GM18870 (cell line): ENCODE results near the gene KLHL2.
A peak's percentile ranks its signal among the peaks of the same experiment; 100 is the strongest.

Experiments used
- ATAC-seq: cut with Tn5 transposase; IDR thresholded peaks from one replicate; pipeline ENCODE4 v1.9.1; 2021; ENCODE audit warnings: moderate library complexity; ENCODE audit not compliant: unreplicated experiment

The KLHL2 gene

DNA sequence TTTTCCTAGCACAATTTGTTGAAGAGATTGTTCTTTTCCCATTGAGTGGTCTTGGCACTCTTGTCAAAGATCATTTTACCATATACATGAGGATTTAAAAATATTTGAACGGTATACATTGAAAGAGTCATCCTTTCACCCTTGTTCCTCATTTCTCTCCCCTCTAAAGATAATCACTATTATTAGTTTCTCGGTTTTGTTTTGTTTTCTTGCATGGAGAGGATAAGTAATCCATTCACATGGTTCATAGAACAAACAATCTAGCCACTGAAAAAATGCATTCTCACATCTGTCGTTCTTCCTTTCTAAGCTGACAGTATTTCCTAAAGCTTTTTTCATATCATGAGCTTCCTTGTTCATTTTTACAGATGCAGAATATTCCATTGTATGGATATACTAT, 80.9 kb downstream of the KLHL2 start:
- ATAC-seq = peak; percentile 58

- ATAC-seq = peak; percentile 23
Observed at GRCh38 chr4:165288639-165289422, 81.5 kb downstream of the KLHL2 start.

DNA sequence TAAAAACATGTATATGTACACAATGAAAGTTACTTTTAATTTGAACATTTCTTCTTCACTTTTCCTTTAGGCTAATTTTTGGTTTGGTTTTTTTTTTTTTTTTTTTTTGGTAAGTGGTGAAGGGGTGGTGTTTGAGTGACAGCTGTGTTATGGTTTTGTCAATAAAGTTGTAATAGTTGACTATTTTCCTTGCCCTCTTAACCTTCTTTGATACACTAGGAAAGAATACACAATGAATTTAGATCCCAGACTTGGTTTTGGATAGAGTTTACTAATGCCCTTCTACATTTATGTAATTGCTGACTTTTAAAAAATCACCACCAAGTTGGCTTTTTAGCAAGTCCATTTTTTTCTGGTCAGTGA, 82.0 kb downstream of the KLHL2 start:
- ATAC-seq = no peak

DNA sequence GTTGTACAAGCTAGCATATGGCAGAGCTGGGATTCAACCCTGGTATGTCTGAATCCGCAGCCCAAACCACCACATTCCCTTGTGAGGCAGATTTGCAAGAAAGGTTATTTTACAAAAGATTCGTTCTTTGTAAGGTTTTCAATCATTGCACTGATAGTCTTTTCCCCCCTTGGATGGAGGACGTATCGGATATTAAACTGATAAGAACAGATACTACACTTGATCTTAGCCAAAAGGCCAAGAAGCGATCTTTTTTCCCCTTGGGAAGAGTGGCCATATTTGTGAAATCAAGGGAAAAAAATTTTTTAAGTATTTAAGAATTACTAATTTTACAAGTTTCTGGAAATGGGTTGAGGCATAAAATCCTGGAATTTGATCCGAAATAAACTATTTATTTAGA, 85.7 kb downstream of the KLHL2 start:
- ATAC-seq = no peak

- ATAC-seq = no peak
Observed at GRCh38 chr4:165293927-165294649, 86.7 kb downstream of the KLHL2 start.

GRCh38 chr4:165294907-165295306, 87.5 kb downstream of the KLHL2 start:
- ATAC-seq = peak; percentile 88

- ATAC-seq = no peak
Observed at GRCh38 chr4:165297626-165298025, 90.3 kb downstream of the KLHL2 start.

- no peak for ATAC-seq
Observed at GRCh38 chr4:165299399-165300060, 92.2 kb downstream of the KLHL2 start.

GRCh38 chr4:165301833-165302232, 94.5 kb downstream of the KLHL2 start:
- ATAC-seq = peak; percentile 92

- no peak for ATAC-seq
Observed at GRCh38 chr4:165302658-165303057, 95.3 kb downstream of the KLHL2 start.

GRCh38 chr4:165308166-165308565, 100.8 kb downstream of the KLHL2 start:
- ATAC-seq = no peak

DNA sequence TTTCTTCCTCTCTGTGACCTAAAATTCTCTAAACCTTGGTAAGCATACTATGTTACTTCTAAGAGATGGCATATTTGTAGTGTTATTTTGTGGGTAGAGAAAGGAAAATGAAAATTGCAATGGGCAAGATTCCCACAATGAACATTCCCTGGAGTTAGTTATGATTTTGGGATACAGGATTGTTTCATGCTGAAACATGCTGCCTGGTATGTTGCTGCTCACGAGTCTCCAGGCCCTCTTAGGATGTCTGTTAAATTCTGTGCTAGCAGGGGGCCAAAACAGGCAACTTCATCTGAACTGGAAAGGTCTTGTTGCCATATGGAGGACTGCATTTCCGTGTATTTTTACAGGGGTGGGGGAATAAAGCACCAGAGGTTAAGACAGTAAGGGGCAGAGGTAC, 101.2 kb downstream of the KLHL2 start:
- no peak for ATAC-seq

DNA sequence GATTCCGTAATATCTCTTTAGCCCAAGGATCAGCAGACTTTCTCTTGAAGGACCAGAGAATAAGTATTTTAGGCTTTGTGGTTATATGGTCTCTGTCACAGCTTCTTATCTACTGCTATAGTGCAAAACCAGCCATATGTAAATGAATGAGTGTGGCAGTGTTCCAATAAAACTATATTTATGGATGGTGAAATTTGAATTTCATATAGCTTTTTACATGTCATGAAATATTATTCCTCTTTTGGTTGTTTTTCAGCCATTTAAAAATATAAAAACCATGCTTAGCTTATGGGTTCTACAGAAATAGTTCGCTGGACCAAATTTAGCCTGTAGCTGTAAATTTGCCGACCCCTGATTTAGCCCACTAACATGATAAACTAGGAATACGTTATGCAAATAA, 102.1 kb downstream of the KLHL2 start:
- ATAC-seq = no peak

DNA sequence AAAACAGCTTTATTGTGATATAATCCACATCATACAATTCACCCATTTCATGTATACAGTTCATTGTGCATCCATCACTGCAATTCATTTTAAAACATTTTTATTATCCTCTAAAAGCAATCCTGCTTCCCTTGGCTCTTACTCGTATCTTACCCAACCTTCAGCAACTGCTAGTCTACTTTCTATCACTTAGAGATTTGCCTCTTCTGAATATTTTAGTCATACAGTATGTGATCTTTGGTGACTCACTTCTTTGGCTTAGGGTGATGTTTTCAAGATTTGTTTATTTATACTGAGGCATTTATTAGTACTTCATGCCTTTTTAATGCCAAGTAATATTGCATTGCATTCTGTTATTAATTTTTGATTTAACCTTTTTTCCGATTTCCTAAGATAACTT, 105.1 kb downstream of the KLHL2 start:
- no peak for ATAC-seq

- ATAC-seq = no peak
Observed at GRCh38 chr4:165319030-165319429, 111.7 kb downstream of the KLHL2 start.

DNA sequence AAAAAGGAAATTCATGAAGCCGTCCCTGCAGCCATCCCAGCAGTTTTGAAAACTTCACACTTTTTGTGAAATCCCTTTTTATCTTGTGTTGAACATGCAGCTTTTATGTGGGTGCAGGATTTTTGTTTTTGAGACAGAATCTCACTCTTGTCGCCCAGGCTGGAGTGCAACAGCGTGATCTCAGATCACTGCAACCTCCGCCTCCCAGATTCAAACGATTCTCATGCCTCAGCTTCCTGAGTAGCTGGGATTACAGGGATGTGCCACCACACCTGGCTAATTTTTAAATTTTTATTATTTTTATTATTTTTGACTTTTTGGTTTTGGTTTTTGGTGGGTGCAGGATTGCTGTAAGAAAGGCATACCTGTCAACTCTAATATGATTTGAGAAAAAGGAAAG, 112.1 kb downstream of the KLHL2 start:
- no peak for ATAC-seq

DNA sequence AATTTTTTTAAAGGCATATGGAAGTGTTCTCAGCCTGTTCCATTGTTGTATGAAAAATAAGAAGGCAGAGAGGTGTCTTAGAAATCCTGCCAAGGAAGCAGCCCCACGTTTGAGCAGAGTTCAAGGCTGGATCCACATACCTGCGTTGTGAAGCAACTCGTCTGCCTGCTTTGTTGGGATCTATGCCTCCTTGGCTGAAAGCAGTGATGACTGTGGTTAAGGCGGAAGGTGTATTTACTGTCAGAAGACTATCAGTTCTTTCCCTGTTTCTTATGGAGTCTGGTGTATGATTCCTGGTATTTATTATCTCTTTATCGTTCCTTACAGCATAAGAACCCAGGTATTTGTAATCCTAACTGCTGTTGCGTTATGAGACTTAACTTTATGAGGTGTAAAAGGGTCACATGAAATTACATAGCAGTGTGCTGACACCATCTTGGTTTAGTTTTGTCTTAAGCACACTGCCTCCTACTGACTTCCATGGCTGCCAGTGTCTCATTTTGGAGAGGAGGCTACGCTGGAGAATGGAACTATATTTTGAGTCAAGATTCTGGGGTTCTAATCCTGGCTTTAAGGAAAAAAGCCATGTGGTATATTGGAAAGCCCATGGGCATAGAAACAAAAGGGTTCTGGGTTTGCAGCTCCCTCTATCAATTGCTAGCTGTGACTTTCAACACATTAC, 117.0 kb downstream of the KLHL2 start:
- ATAC-seq = no peak

DNA sequence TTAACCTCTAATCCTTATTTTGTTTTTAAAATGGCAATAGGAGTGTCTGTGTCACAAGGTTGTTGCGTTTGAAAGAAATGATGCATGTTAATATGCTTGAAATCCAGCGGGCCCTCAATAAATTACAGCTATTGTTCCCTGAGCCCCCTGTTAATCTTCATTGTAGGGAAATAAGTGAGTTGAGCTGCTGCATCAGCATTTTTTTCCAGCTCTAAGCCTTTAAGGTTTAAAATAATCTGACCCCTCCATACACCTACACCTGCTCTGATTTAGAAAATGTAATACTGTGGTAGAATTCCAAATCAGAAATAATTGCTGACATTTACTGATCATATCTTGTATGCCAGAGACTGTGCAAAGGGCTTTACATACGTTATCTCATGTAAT, 117.5 kb downstream of the KLHL2 start:
- no peak for ATAC-seq

- no peak for ATAC-seq
Observed at GRCh38 chr4:165325732-165326512, 118.6 kb downstream of the KLHL2 start.

DNA sequence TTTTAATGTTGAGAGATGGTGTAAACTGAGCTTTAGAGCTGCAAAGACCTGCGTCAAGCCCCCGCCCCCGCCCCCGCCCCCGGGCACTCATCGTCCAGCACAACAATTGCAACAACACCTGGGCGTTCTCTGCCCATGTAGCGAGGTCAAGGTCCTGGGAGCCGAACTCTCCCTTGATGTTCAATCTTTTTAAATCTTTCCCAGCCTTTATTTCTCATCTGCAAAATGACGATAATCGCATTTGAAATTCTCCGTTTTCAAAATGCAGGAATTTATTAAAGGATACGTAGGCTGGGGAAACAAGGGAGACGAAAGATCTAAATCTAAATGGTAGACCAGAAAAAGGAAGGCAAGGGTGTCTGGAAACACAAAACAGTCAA, 119.5 kb downstream of the KLHL2 start:
- ATAC-seq = no peak
